SK-N-SH (cell line): Measurements from ENCODE around the gene CA5A. TPM values are rescaled to one million over a fixed set of nuclear protein-coding genes. Genes with fewer than 3 reads are reported as not detected.
A peak's percentile ranks its signal among the peaks of the same experiment; 100 is the strongest.

Experiments
- CTCF ChIA-PET: fragments of 300-600, 350-600 bp; formaldehyde crosslinking; extraction: SDS; loops from one replicate; lab custom pipeline; 2021; lab: Yijun Ruan, JAX
- POLR2A ChIA-PET: fragments of 350-600 bp; sonication (Branson Sonifier 250); formaldehyde crosslinking; extraction: SDS; loops from one replicate; lab custom pipeline; 2020; ENCODE audit warnings: antibody characterized with exemption, inconsistent platforms; lab: Yijun Ruan, JAX
- DNase-seq: peaks from one replicate; pipeline ENCODE4 v3.0.0; 2012
- H2AFZ ChIP-seq: fragments of 200-600 bp; sonication (generic); 2 replicates; pipeline ENCODE4 v1.8.1; 2016; ENCODE audit warnings: antibody characterized with exemption, mild to moderate bottlenecking, low read depth
- H3F3A ChIP-seq: fragments of 200-600 bp; sonication (generic); replicated peaks from 2 replicates; pipeline ENCODE3; 2016; ENCODE audit warnings: antibody characterized with exemption, mild to moderate bottlenecking; ENCODE audit not compliant: insufficient read depth
- H3K27ac ChIP-seq, 2 experiments: fragments of 200-500 bp in 1 of 2; fragments of 200-600 bp in 1 of 2; sonication (Bioruptor generic) in 1 of 2; sonication (generic), shearing (Covaris generic) in 1 of 2; 2 replicates each; pipeline versions ENCODE4 v1.5.1 to v1.6.1; 2014 to 2016; ENCODE audit warnings: low read depth in 2 of 2, inconsistent platforms in 1 of 2, low read length in 1 of 2, mild to moderate bottlenecking in 1 of 2, mixed read lengths in 1 of 2
- H3K27me3 ChIP-seq: fragments of 200-600 bp; sonication (generic), shearing (Covaris generic); 2 replicates; pipeline ENCODE4 v1.6.1; 2016; ENCODE audit warnings: mixed run types; ENCODE audit not compliant: insufficient read depth
- H3K36me3 ChIP-seq, 2 experiments: fragments of 200-500 bp in 1 of 2; fragments of 200-600 bp in 1 of 2; sonication (Bioruptor generic) in 1 of 2; sonication (generic) in 1 of 2; replicated peaks in 1 of 2; 2 replicates each; pipeline versions ENCODE3 to v1.5.1; 2014 to 2016; ENCODE audit warnings: low read length in 1 of 2, mild to moderate bottlenecking in 1 of 2; ENCODE audit not compliant: insufficient read depth in 2 of 2, control insufficient read depth in 1 of 2
- H3K4me1 ChIP-seq, 2 experiments: fragments of 200-500 bp in 1 of 2; fragments of 200-600 bp in 1 of 2; sonication (Bioruptor generic) in 1 of 2; sonication (generic), shearing (Covaris generic) in 1 of 2; 2 replicates each; pipeline versions ENCODE4 v1.5.1 to v1.6.1; 2014 to 2016; ENCODE audit warnings: low read depth in 1 of 2, low read length in 1 of 2, mixed run types in 1 of 2; ENCODE audit not compliant: insufficient read depth in 2 of 2, control insufficient read depth in 1 of 2
- H3K4me2 ChIP-seq: fragments of 200-600 bp; sonication (generic), shearing (Covaris generic); 2 replicates; pipeline ENCODE4 v1.6.1; 2017; ENCODE audit warnings: mixed run types
- H3K4me3 ChIP-seq, 2 experiments: fragments of 200-500 bp in 1 of 2; fragments of 200-600 bp in 1 of 2; sonication (Bioruptor generic) in 1 of 2; sonication (generic), shearing (Covaris generic) in 1 of 2; 2 replicates each; pipeline versions ENCODE4 v1.5.1 to v1.8.1; 2014 to 2016; ENCODE audit warnings: low read depth in 2 of 2, inconsistent platforms in 1 of 2, low read length in 1 of 2, mild to moderate bottlenecking in 1 of 2, mixed read lengths in 1 of 2, moderate library complexity in 1 of 2
- H3K79me2 ChIP-seq: fragments of 200-600 bp; sonication (generic); 2 replicates; pipeline ENCODE4 v1.8.1; 2017; ENCODE audit warnings: mild to moderate bottlenecking; ENCODE audit not compliant: insufficient read depth
- H3K9ac ChIP-seq: fragments of 200-600 bp; sonication (generic); 2 replicates; pipeline ENCODE4 v1.6.1; 2017; ENCODE audit warnings: mixed run types
- H3K9me2 ChIP-seq: fragments of 200-600 bp; sonication (generic); 2 replicates; pipeline ENCODE4 v1.6.1; 2017; ENCODE audit warnings: mixed run types
- H3K9me3 ChIP-seq: fragments of 200-600 bp; sonication (generic); 2 replicates; pipeline ENCODE4 v1.6.1; 2017; ENCODE audit warnings: mixed run types, mild to moderate bottlenecking, moderate library complexity
- H4K20me1 ChIP-seq: fragments of 200-600 bp; sonication (generic); 2 replicates; pipeline ENCODE4 v1.6.1; 2017; ENCODE audit warnings: mild to moderate bottlenecking, mixed run types; ENCODE audit not compliant: insufficient read depth
- IRF3 ChIP-seq: fragments of 150-350 bp; IDR thresholded peaks from 2 replicates; pipeline ENCODE4 v1.6.1; 2016; ENCODE audit warnings: mild to moderate bottlenecking, low read depth, low read length
- JUND ChIP-seq: IDR thresholded peaks from 2 replicates; pipeline ENCODE4 v1.4.0; 2012
- NFIC ChIP-seq: IDR thresholded peaks from 2 replicates; pipeline ENCODE4 v1.4.0; 2012; ENCODE audit warnings: borderline replicate concordance
- RAD21 ChIP-seq: IDR thresholded peaks from 2 replicates; pipeline ENCODE4 v1.6.1; 2012; ENCODE audit warnings: mild to moderate bottlenecking, low read length
- RXRA ChIP-seq: IDR thresholded peaks from 2 replicates; pipeline ENCODE4 v1.4.0; 2012; ENCODE audit warnings: low read depth, mild to moderate bottlenecking, borderline replicate concordance
- TEAD4 ChIP-seq: IDR thresholded peaks from 2 replicates; pipeline ENCODE4 v1.4.0; 2012; ENCODE audit warnings: mild to moderate bottlenecking, borderline replicate concordance; ENCODE audit not compliant: insufficient read depth
- WGBS: methylation state at CpG from one replicate; pipeline ENCODE4 v1.1.6; 2017; ENCODE audit warnings: low lambda C conversion rate; 5-methylcytosine and 5-hydroxymethylcytosine counted together
- polyA plus RNA-seq, 3 experiments: library from polyadenylated mRNA; depleted of rRNA; stranded (reverse); fragments of >200 nt; gene quantifications; 2 replicates each; pipeline ENCODE4 v1.2.3, GENCODE V29; 2012
- TF ChIP-seq, protein P1 (sequence below): IDR thresholded peaks from 2 replicates; pipeline ENCODE4 v1.4.0; 2012; ENCODE audit warnings: low read depth, borderline replicate concordance

The CA5A gene
- polyA plus RNA-seq, 1 of the 3 experiments (the other 2 are of a cell fraction), result not detected

GRCh38 chr16:87924811-87925670 lies 11.3 kb downstream of the CA5A start:
- Histone ChIP-seq H3K27ac (no peak overlapping the region), H3K27me3 (no peaks in the 10 kb centered on the region; the same call in 1 of the 2 replicates), H3F3A (no peaks in the 10 kb centered on the region), H3K4me3 (no peak overlapping the region), H2AFZ (no peak overlapping the region)
- TF ChIP-seq TEAD4 (no peak), RAD21 (peak; percentile 23)
- TF ChIP-seq, all 33 proteins: peak for 1
- peaks cover 0 to 14% of the 10 kb centered on the region in 2 experiments; a peak in 2 of 4 replicates for H3K4me1 ChIP-seq
- no peak for DNase-seq
- WGBS, result 62% methylated on average over 16 of the region's 26 CpGs
- H3K9me2 ChIP-seq, result no peaks in the 10 kb centered on the region
- H4K20me1 ChIP-seq, result no peaks in the 10 kb centered on the region
- H3K9me3 ChIP-seq, result no peaks in the 10 kb centered on the region
- no peak overlapping the region for H3K4me2 ChIP-seq
- H3K9ac ChIP-seq, result no peak overlapping the region
- H3K36me3 ChIP-seq, result no peaks in the 10 kb centered on the region
- ChIA-PET POLR2A (interaction anchor here (0.8 kb wide), 1 partner anchor 20 kb away, joined by 4 read pairs; no protein-coding TSS in a partner anchor), CTCF (interaction anchor here (0.7 to 2.7 kb wide), 4 partner anchors 13 to 146 kb away, joined by 3 to 14 read pairs (median 4); no protein-coding TSS in a partner anchor)
- no peaks in the 10 kb centered on the region for H3K79me2 ChIP-seq

GRCh38 chr16:87924041-87924810 lies 12.1 kb downstream of the CA5A start:
- H3K79me2 ChIP-seq, result no peaks in the 10 kb centered on the region
- no peak overlapping the region for H3K4me3 ChIP-seq
- no peaks in the 10 kb centered on the region for H3F3A ChIP-seq
- no peak for DNase-seq
- CTCF ChIA-PET, result interaction anchor here (2.7 kb wide), 1 partner anchor 145 kb away, joined by 14 read pairs; no protein-coding TSS in a partner anchor
- H3K9me3 ChIP-seq, result no peaks in the 10 kb centered on the region
- no peak overlapping the region for H3K27ac ChIP-seq
- no peaks in the 10 kb centered on the region; the same call in 1 of the 2 replicates for H3K27me3 ChIP-seq
- 55% methylated on average over 20 of the region's 27 CpGs for WGBS
- no peaks in the 10 kb centered on the region for H4K20me1 ChIP-seq
- no peak overlapping the region for H3K4me2 ChIP-seq
- no peak overlapping the region for H2AFZ ChIP-seq
- no peak for TF ChIP-seq IRF3
- TF ChIP-seq RXRA, result no peak
- TF ChIP-seq, protein P1, sequence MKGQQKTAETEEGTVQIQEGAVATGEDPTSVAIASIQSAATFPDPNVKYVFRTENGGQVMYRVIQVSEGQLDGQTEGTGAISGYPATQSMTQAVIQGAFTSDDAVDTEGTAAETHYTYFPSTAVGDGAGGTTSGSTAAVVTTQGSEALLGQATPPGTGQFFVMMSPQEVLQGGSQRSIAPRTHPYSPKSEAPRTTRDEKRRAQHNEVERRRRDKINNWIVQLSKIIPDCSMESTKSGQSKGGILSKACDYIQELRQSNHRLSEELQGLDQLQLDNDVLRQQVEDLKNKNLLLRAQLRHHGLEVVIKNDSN, result no peak
- no peak for TF ChIP-seq NFIC
- no peak for TF ChIP-seq JUND
- TF ChIP-seq, all 33 proteins: peak for 0
- Histone ChIP-seq H3K4me1 (peaks cover 0 to 14% of the 10 kb centered on the region in 2 experiments; a peak in 2 of 4 replicates), H3K36me3 (no peaks in the 10 kb centered on the region), H3K9ac (no peak overlapping the region), H3K9me2 (no peaks in the 10 kb centered on the region)
- POLR2A ChIA-PET, result no interaction called here
